CD4-positive, alpha-beta T cell treated with Interleukin-10 for 1 hour (primary cell): ENCODE measurements around the gene ECE2.

ENCODE experiments used
- DNase-seq: peaks from one replicate; pipeline ENCODE4 v3.0.0-alpha.2; 2020

Gene ECE2

GRCh38 chr3:184275961-184276910 lies at the start of gene ECE2:
ECE2 (plus strand) TSS chr3:184276022; CDS start chr3:184276154, 132 bp downstream.
- no peak for DNase-seq

GRCh38 chr3:184227481-184227935 lies 48.3 kb upstream of the ECE2 start:
- peak; percentile 63 for DNase-seq

GRCh38 chr3:184228376-184229137 lies 47.3 kb upstream of the ECE2 start:
- no peak for DNase-seq

- peak; percentile 79 for DNase-seq
Measured at GRCh38 chr3:184229394-184230080, 46.3 kb upstream of the ECE2 start, which contains the start of gene VWA5B2. VWA5B2 (plus strand) TSS chr3:184229585; CDS start chr3:184230529, 944 bp downstream.

GRCh38 chr3:184230081-184230602 lies 45.7 kb upstream of the ECE2 start:
- DNase-seq = no peak

- DNase-seq = no peak
Measured at GRCh38 chr3:184230603-184231528, 45.0 kb upstream of the ECE2 start.

GRCh38 chr3:184231671-184232070 lies 44.2 kb upstream of the ECE2 start:
- DNase-seq = no peak

- no peak for DNase-seq
Measured at GRCh38 chr3:184233127-184233843, 42.5 kb upstream of the ECE2 start.

- no peak for DNase-seq
Measured at GRCh38 chr3:184234224-184234623, 41.6 kb upstream of the ECE2 start.

GRCh38 chr3:184234671-184235380 lies 41.0 kb upstream of the ECE2 start:
- DNase-seq = no peak

GRCh38 chr3:184235381-184236032 lies 40.3 kb upstream of the ECE2 start:
- DNase-seq = no peak

GRCh38 chr3:184236033-184236410 lies 39.8 kb upstream of the ECE2 start:
- DNase-seq = no peak

- no peak for DNase-seq
Measured at GRCh38 chr3:184236636-184237035, 39.2 kb upstream of the ECE2 start.

- DNase-seq = no peak
Measured at GRCh38 chr3:184237211-184237610, 38.6 kb upstream of the ECE2 start.

GRCh38 chr3:184237807-184238206 lies 38.0 kb upstream of the ECE2 start:
- DNase-seq = no peak

GRCh38 chr3:184238246-184238818 lies 37.5 kb upstream of the ECE2 start:
- no peak for DNase-seq

- DNase-seq = no peak
Measured at GRCh38 chr3:184239221-184239620, 36.6 kb upstream of the ECE2 start.

GRCh38 chr3:184239708-184240107 lies 36.1 kb upstream of the ECE2 start:
- DNase-seq = no peak

GRCh38 chr3:184240384-184241140 lies 35.3 kb upstream of the ECE2 start:
- no peak for DNase-seq
